HUES6 (cell line): ENCODE data around the gene GSTK1.
A peak's percentile ranks its signal among the peaks of the same experiment; 100 is the strongest.
"Not testable (repeated sequence)": the region's sequence is repeated elsewhere in the genome, so short reads cannot be mapped to it uniquely, and the experiment has no call there.

Source experiments
- H3K27ac ChIP-seq: 2 replicates; pipeline ENCODE4 v1.7.0; 2013; ENCODE audit warnings: low read depth, mild to moderate bottlenecking, low read length, inconsistent platforms
- H3K27me3 ChIP-seq: 2 replicates; pipeline ENCODE4 v1.6.1; 2013; ENCODE audit warnings: low read length; ENCODE audit not compliant: control insufficient read depth, insufficient read depth
- H3K36me3 ChIP-seq: 2 replicates; pipeline ENCODE4 v1.6.1; 2013; ENCODE audit warnings: low read length; ENCODE audit not compliant: control insufficient read depth, insufficient read depth
- H3K4me1 ChIP-seq: 2 replicates; pipeline ENCODE4 v1.6.1; 2013; ENCODE audit warnings: low read length; ENCODE audit not compliant: control insufficient read depth, insufficient read depth
- H3K4me3 ChIP-seq: 2 replicates; pipeline ENCODE4 v1.5.1; 2013; ENCODE audit warnings: low read depth, low read length
- H3K9ac ChIP-seq: one replicate; pipeline ENCODE4 v1.6.1; 2013; ENCODE audit warnings: mild to moderate bottlenecking, low read length
- H3K9me3 ChIP-seq: 2 replicates; pipeline ENCODE4 v1.6.1; 2013; ENCODE audit warnings: low read depth, low read length; ENCODE audit not compliant: control insufficient read depth, insufficient read depth

The GSTK1 gene

GRCh38 chr7:143252006-143252405 lies 11.2 kb upstream of the GSTK1 start:
- Histone ChIP-seq H3K4me3 (no peak overlapping the region), H3K9me3 (no peaks in the 10 kb centered on the region; the same call in 1 of the 2 replicates), H3K27me3 (no peaks in the 10 kb centered on the region), H3K27ac (no peak overlapping the region), H3K9ac (no peak overlapping the region), H3K4me1 (no peaks in the 10 kb centered on the region), H3K36me3 (no peaks in the 10 kb centered on the region)

- Histone ChIP-seq H3K9ac (no peak overlapping the region), H3K4me1 (no peaks in the 10 kb centered on the region), H3K27ac (no peak overlapping the region), H3K4me3 (no peak overlapping the region), H3K36me3 (no peaks in the 10 kb centered on the region), H3K9me3 (no peaks in the 10 kb centered on the region; the same call in 1 of the 2 replicates), H3K27me3 (no peaks in the 10 kb centered on the region)
These were observed 7.7 kb upstream of the GSTK1 start for GRCh38 chr7:143255564-143255963.

GRCh38 chr7:143256325-143256724 lies 6.9 kb upstream of the GSTK1 start:
- Histone ChIP-seq H3K4me1 (no peaks in the 10 kb centered on the region), H3K27ac (no peak overlapping the region), H3K27me3 (no peaks in the 10 kb centered on the region), H3K9ac (no peak overlapping the region), H3K36me3 (no peaks in the 10 kb centered on the region), H3K4me3 (no peak overlapping the region), H3K9me3 (no peaks in the 10 kb centered on the region; the same call in 1 of the 2 replicates)

- Histone ChIP-seq H3K4me3 (no peak overlapping the region), H3K27ac (no peak overlapping the region), H3K36me3 (no peaks in the 10 kb centered on the region), H3K9ac (no peak overlapping the region), H3K4me1 (no peaks in the 10 kb centered on the region), H3K27me3 (no peaks in the 10 kb centered on the region), H3K9me3 (peaks cover 2% of the 10 kb centered on the region; the same call in 1 of the 2 replicates)
These were observed 6.3 kb upstream of the GSTK1 start for GRCh38 chr7:143256932-143257331.

GRCh38 chr7:143257501-143257900 lies 5.7 kb upstream of the GSTK1 start:
- H3K9ac ChIP-seq, result no peak overlapping the region
- no peak overlapping the region for H3K27ac ChIP-seq
- no peaks in the 10 kb centered on the region for H3K36me3 ChIP-seq
- no peaks in the 10 kb centered on the region for H3K27me3 ChIP-seq
- peaks cover 4% of the 10 kb centered on the region; the same call in 1 of the 2 replicates for H3K9me3 ChIP-seq
- no peak overlapping the region for H3K4me3 ChIP-seq
- no peaks in the 10 kb centered on the region for H3K4me1 ChIP-seq

- Histone ChIP-seq H3K27ac (no peak overlapping the region), H3K4me3 (no peak overlapping the region), H3K27me3 (no peaks in the 10 kb centered on the region), H3K36me3 (no peaks in the 10 kb centered on the region), H3K9me3 (peaks cover 4% of the 10 kb centered on the region; the same call in 1 of the 2 replicates), H3K4me1 (peaks cover under 1% of the 10 kb centered on the region; the same call in 1 of the 2 replicates), H3K9ac (no peak overlapping the region)
These were observed 4.4 kb upstream of the GSTK1 start for GRCh38 chr7:143258831-143259230.

GRCh38 chr7:143259765-143260164 lies 3.5 kb upstream of the GSTK1 start:
- Histone ChIP-seq H3K9me3 (peaks cover 4% of the 10 kb centered on the region; the same call in 1 of the 2 replicates), H3K36me3 (no peaks in the 10 kb centered on the region), H3K27me3 (0 out of 2 replicates have a peak, but pooled peaks cover 2% of the 10 kb centered on the region), H3K9ac (no peak overlapping the region), H3K4me3 (no peak overlapping the region), H3K4me1 (peaks cover 5% of the 10 kb centered on the region; the same call in 1 of the 2 replicates), H3K27ac (no peak overlapping the region)

- no peak overlapping the region for H3K4me3 ChIP-seq
- H3K27me3 ChIP-seq, result 0 out of 2 replicates have a peak, but pooled peaks cover 2% of the 10 kb centered on the region
- H3K27ac ChIP-seq, result no peak overlapping the region
- H3K9ac ChIP-seq, result no peak overlapping the region
- peaks cover 5% of the 10 kb centered on the region; the same call in 1 of the 2 replicates for H3K4me1 ChIP-seq
- peaks cover under 1% of the 10 kb centered on the region; the same call in 1 of the 2 replicates for H3K36me3 ChIP-seq
- H3K9me3 ChIP-seq, result peaks cover 4% of the 10 kb centered on the region; the same call in 1 of the 2 replicates
These were observed 1.3 kb upstream of the GSTK1 start for GRCh38 chr7:143261901-143262300.

- Histone ChIP-seq H3K9ac (peak overlapping the region; percentile 31), H3K4me3 (peak overlapping the region; percentile 97), H3K36me3 (peaks cover 20% of the 10 kb centered on the region)
- H3K4me1 ChIP-seq, H3K27ac ChIP-seq, H3K27me3 ChIP-seq, H3K9me3 ChIP-seq: not testable (repeated sequence)
These were observed 941 bp downstream of the GSTK1 start for GRCh38 chr7:143264196-143264568.

GRCh38 chr7:143265017-143265693 lies 1.9 kb downstream of the GSTK1 start:
- Histone ChIP-seq H3K27ac (no peak overlapping the region), H3K36me3 (peaks cover 26% of the 10 kb centered on the region), H3K27me3 (0 out of 2 replicates have a peak, but pooled peaks cover 2% of the 10 kb centered on the region), H3K4me3 (no peak overlapping the region), H3K9me3 (peaks cover 4% of the 10 kb centered on the region; the same call in 1 of the 2 replicates), H3K9ac (no peak overlapping the region), H3K4me1 (peaks cover 5% of the 10 kb centered on the region; the same call in 1 of the 2 replicates)

GRCh38 chr7:143269251-143269650 lies 6.0 kb downstream of the GSTK1 start:
- no peak overlapping the region for H3K4me3 ChIP-seq
- H3K36me3 ChIP-seq, result peaks cover 26% of the 10 kb centered on the region
- no peak overlapping the region for H3K9ac ChIP-seq
- H3K9me3 ChIP-seq, result no peaks in the 10 kb centered on the region
- H3K27ac ChIP-seq, result no peak overlapping the region
- no peaks in the 10 kb centered on the region for H3K4me1 ChIP-seq
- H3K27me3 ChIP-seq, result 0 out of 2 replicates have a peak, but pooled peaks cover 2% of the 10 kb centered on the region
